H1 (cell line): Measurements from ENCODE around the gene QDPR. TPM values are rescaled to one million over a fixed set of nuclear protein-coding genes. Genes with fewer than 3 reads are reported as not detected.

Source experiments
- CTCF ChIA-PET: fragments of 300-600 bp; sonication (Branson Sonifier 250); formaldehyde crosslinking; loops from one replicate; lab custom pipeline; 2021; ENCODE audit not compliant: partially characterized antibody; lab: Charles Lee
- POLR2A ChIA-PET: fragments of 300-600 bp; sonication (Branson Sonifier 250); formaldehyde crosslinking; loops from one replicate; lab custom pipeline; 2021; ENCODE audit warnings: inconsistent platforms; ENCODE audit not compliant: partially characterized antibody; lab: Charles Lee
- DNase-seq, 2 experiments: peaks; one replicate each; pipeline versions ENCODE4 v3.0.0 to v3.0.0-alpha.2; 2010 to 2022; ENCODE audit warnings: low spot score in 2 of 2, low read depth in 1 of 2, mixed read lengths in 1 of 2
- FAIRE-seq: peaks from 2 replicates; lab custom pipeline; 2011; peaks lifted over from hg19 to GRCh38; lab: Jason Lieb, UNC
- H2AFZ ChIP-seq: 2 replicates; pipeline ENCODE4 v1.8.1; 2012; ENCODE audit warnings: low read length, inconsistent platforms
- H2AK5ac ChIP-seq: 2 replicates; pipeline ENCODE4 v1.6.1; 2013; ENCODE audit warnings: low read depth, low read length
- H2BK120ac ChIP-seq: replicated peaks from 2 replicates; pipeline ENCODE3; 2013; ENCODE audit warnings: low read depth, low read length, inconsistent platforms
- H2BK12ac ChIP-seq: 2 replicates; pipeline ENCODE4 v1.6.1; 2013; ENCODE audit warnings: low read depth, low read length
- H2BK15ac ChIP-seq: 2 replicates; pipeline ENCODE4 v1.6.1; 2013; ENCODE audit warnings: low read length
- H2BK20ac ChIP-seq: 2 replicates; pipeline ENCODE4 v1.6.1; 2013; ENCODE audit warnings: low read length
- H2BK5ac ChIP-seq: 2 replicates; pipeline ENCODE4 v1.6.1; 2013; ENCODE audit warnings: low read depth, low read length
- H3K14ac ChIP-seq: 2 replicates; pipeline ENCODE4 v1.6.1; 2013; ENCODE audit warnings: inconsistent platforms; ENCODE audit not compliant: insufficient read length
- H3K18ac ChIP-seq: 2 replicates; pipeline ENCODE4 v1.6.1; 2013; ENCODE audit warnings: low read length; ENCODE audit errors: extremely low read depth
- H3K23ac ChIP-seq: 2 replicates; pipeline ENCODE4 v1.6.1; 2013; ENCODE audit warnings: inconsistent platforms; ENCODE audit not compliant: insufficient read length
- H3K23me2 ChIP-seq: 2 replicates; pipeline ENCODE4 v1.6.1; 2013; ENCODE audit warnings: low read depth, low read length
- H3K27ac ChIP-seq: 2 replicates; pipeline ENCODE4 v1.6.1; 2011; ENCODE audit warnings: low read depth, low read length, inconsistent platforms
- H3K27me3 ChIP-seq, 4 experiments: replicated peaks in 1 of 4; 1 replicate in 1 of 4; 2 replicates in 3 of 4; pipeline versions ENCODE4 v1.6.1 to v1.8.1; 2011 to 2013; ENCODE audit warnings: low read length in 3 of 4, mild to moderate bottlenecking in 3 of 4, inconsistent platforms in 2 of 4, mixed read lengths in 2 of 4, moderate library complexity in 1 of 4; ENCODE audit not compliant: control insufficient read depth in 3 of 4, insufficient read depth in 3 of 4; ENCODE audit errors: extremely low read depth in 1 of 4
- H3K36me3 ChIP-seq, 4 experiments: 2 replicates each; pipeline versions ENCODE4 v1.6.1 to v1.8.1; 2011 to 2013; ENCODE audit warnings: mild to moderate bottlenecking in 4 of 4, low read length in 3 of 4, moderate library complexity in 2 of 4, control low read depth in 1 of 4, inconsistent platforms in 1 of 4; ENCODE audit not compliant: insufficient read depth in 4 of 4, control insufficient read depth in 2 of 4
- H3K4ac ChIP-seq: replicated peaks from 2 replicates; pipeline ENCODE3; 2013; ENCODE audit warnings: low read length, low read depth, mixed read lengths, inconsistent platforms; ENCODE audit not compliant: insufficient read length
- H3K4me1 ChIP-seq, 4 experiments: replicated peaks in 1 of 4; 1 replicate in 1 of 4; 2 replicates in 3 of 4; pipeline versions ENCODE4 v1.6.1 to v1.8.1; 2011 to 2013; ENCODE audit warnings: low read length in 3 of 4, inconsistent platforms in 2 of 4, mixed read lengths in 1 of 4; ENCODE audit not compliant: insufficient read depth in 4 of 4, control insufficient read depth in 3 of 4
- H3K4me2 ChIP-seq, 2 experiments: 2 replicates each; pipeline versions ENCODE4 v1.6.1 to v1.8.1; 2011 to 2013; ENCODE audit warnings: low read depth in 2 of 2, low read length in 2 of 2, control low read depth in 1 of 2, inconsistent platforms in 1 of 2, mild to moderate bottlenecking in 1 of 2; ENCODE audit not compliant: insufficient read depth in 1 of 2
- H3K4me3 ChIP-seq, 4 experiments: fragments of 200-600, 300-600 bp in 1 of 4; sonication (generic), shearing (Covaris generic), sonication (Bioruptor Twin) in 1 of 4; 2 replicates each; pipeline versions ENCODE4 v1.5.1 to v1.8.1; 2011 to 2016; ENCODE audit warnings: low read length in 4 of 4, low read depth in 3 of 4, control low read depth in 2 of 4, inconsistent platforms in 2 of 4, mild to moderate bottlenecking in 2 of 4, mixed read lengths in 1 of 4, moderate library complexity in 1 of 4; ENCODE audit not compliant: insufficient read depth in 2 of 4; ENCODE audit errors: extremely low read depth in 1 of 4
- H3K56ac ChIP-seq: replicated peaks from 2 replicates; pipeline ENCODE3; 2013; ENCODE audit warnings: low read depth, mild to moderate bottlenecking, mixed read lengths, low read length, inconsistent platforms; ENCODE audit not compliant: insufficient read length
- H3K79me1 ChIP-seq: 2 replicates; pipeline ENCODE4 v1.6.1; 2013; ENCODE audit warnings: low read depth, low read length, control low read depth
- H3K79me2 ChIP-seq, 2 experiments: 2 replicates each; pipeline versions ENCODE4 v1.6.1 to v1.8.1; 2012 to 2013; ENCODE audit warnings: low read length in 2 of 2, mild to moderate bottlenecking in 2 of 2, inconsistent platforms in 1 of 2; ENCODE audit not compliant: insufficient read depth in 2 of 2, control insufficient read depth in 1 of 2
- H3K9ac ChIP-seq, 4 experiments: replicated peaks in 1 of 4; 1 replicate in 1 of 4; 2 replicates in 3 of 4; pipeline versions ENCODE4 v1.6.1 to v1.8.1; 2011 to 2013; ENCODE audit warnings: low read depth in 3 of 4, low read length in 3 of 4, control low read depth in 2 of 4, mild to moderate bottlenecking in 2 of 4, moderate library complexity in 2 of 4, inconsistent platforms in 1 of 4; ENCODE audit errors: extremely low read depth in 1 of 4
- H3K9me3 ChIP-seq, 2 experiments: 2 replicates each; pipeline versions ENCODE4 v1.6.1 to v1.8.1; 2012 to 2013; ENCODE audit warnings: mild to moderate bottlenecking in 2 of 2, moderate library complexity in 2 of 2, control low read depth in 1 of 2, inconsistent platforms in 1 of 2, low read depth in 1 of 2, low read length in 1 of 2, mixed read lengths in 1 of 2; ENCODE audit not compliant: insufficient read depth in 2 of 2
- H4K20me1 ChIP-seq, 2 experiments: replicated peaks in 1 of 2; 2 replicates each; pipeline versions ENCODE3 to v1.8.1; 2011 to 2013; ENCODE audit warnings: inconsistent platforms in 2 of 2, low read length in 2 of 2, mild to moderate bottlenecking in 1 of 2; ENCODE audit not compliant: insufficient read depth in 2 of 2, control insufficient read depth in 1 of 2
- H4K5ac ChIP-seq: 2 replicates; pipeline ENCODE4 v1.6.1; 2013; ENCODE audit warnings: low read length, low read depth, mixed read lengths, inconsistent platforms; ENCODE audit not compliant: insufficient read length
- H4K8ac ChIP-seq: 2 replicates; pipeline ENCODE4 v1.8.0; 2013; ENCODE audit warnings: mild to moderate bottlenecking, moderate library complexity, low read length, inconsistent platforms; ENCODE audit not compliant: insufficient read depth; ENCODE audit errors: extremely low read depth
- H4K91ac ChIP-seq: replicated peaks from 2 replicates; pipeline ENCODE3; 2013; ENCODE audit warnings: low read length, mixed read lengths, inconsistent platforms; ENCODE audit not compliant: insufficient read length
- ATF2 ChIP-seq: IDR thresholded peaks from 2 replicates; pipeline ENCODE4 v1.6.1; 2012; ENCODE audit warnings: low read length, inconsistent platforms
- CHD2 ChIP-seq: IDR thresholded peaks from 2 replicates; pipeline ENCODE4 v1.6.1; 2012; ENCODE audit warnings: low read length, improper control_type of control experiment
- E2F6 ChIP-seq: IDR thresholded peaks from 2 replicates; pipeline ENCODE4 v1.6.1; 2012; ENCODE audit warnings: inconsistent platforms
- EZH2 ChIP-seq: fragments of 200-600 bp; sonication (generic); IDR thresholded peaks from 2 replicates; pipeline ENCODE4 v1.7.1; 2012; ENCODE audit warnings: low read depth, mild to moderate bottlenecking, moderate library complexity, low read length, inconsistent platforms; ENCODE audit not compliant: severe bottlenecking
- GTF2F1 ChIP-seq: IDR thresholded peaks from 2 replicates; pipeline ENCODE4 v1.6.1; 2012; ENCODE audit warnings: low read depth, low read length, improper control_type of control experiment, borderline replicate concordance
- JUN ChIP-seq: IDR thresholded peaks from 2 replicates; pipeline ENCODE4 v1.6.1; 2011; ENCODE audit warnings: low read depth, mild to moderate bottlenecking, improper control_type of control experiment, low read length
- RBBP5 ChIP-seq: IDR thresholded peaks from 2 replicates; pipeline ENCODE4 v1.7.1; 2012; ENCODE audit warnings: low read depth, mild to moderate bottlenecking, inconsistent platforms, low read length, moderate library complexity, borderline replicate concordance
- SIRT6 ChIP-seq: IDR thresholded peaks from one replicate; pipeline ENCODE4 v1.7.1; 2012; ENCODE audit warnings: low read length, inconsistent platforms
- SP4 ChIP-seq: IDR thresholded peaks from 2 replicates; pipeline ENCODE4 v1.6.1; 2012; ENCODE audit warnings: low read length, inconsistent platforms
- SUZ12 ChIP-seq: fragments of 200-600 bp; sonication (generic); IDR thresholded peaks from 2 replicates; pipeline ENCODE4 v1.6.1; 2012; ENCODE audit warnings: mild to moderate bottlenecking, inconsistent platforms, low read length, moderate library complexity, mixed read lengths
- WGBS, 2 experiments: shearing (Covaris generic) in 1 of 2; methylation state at CpG; one replicate each; pipeline versions ENCODE4 v1.1.6 to v1.1.7; 2013 to 2015; ENCODE audit warnings: low lambda C conversion rate in 2 of 2, mixed read lengths in 2 of 2, inconsistent platforms in 1 of 2, low coverage in 1 of 2, missing lambda C conversion rate in 1 of 2; ENCODE audit not compliant: insufficient replicate concordance in 2 of 2, insufficient coverage in 1 of 2, insufficient read length in 1 of 2; ENCODE audit errors: extremely low coverage in 1 of 2, missing lambda C conversion rate in 1 of 2; 5-methylcytosine and 5-hydroxymethylcytosine counted together
- polyA plus RNA-seq, 7 experiments: library from polyadenylated mRNA; depleted of rRNA in 3 of 7; stranded (reverse) in 5 of 7; unstranded in 2 of 7; fragments of >200 nt in 5 of 7; fragments of 200-250 nt in 2 of 7; gene quantifications; 1 replicate in 5 of 7; 2 replicates in 1 of 7; 4 replicates in 1 of 7; pipeline versions ENCODE4 v1.2.1 to v1.2.3, GENCODE V29; 2011 to 2013; ENCODE audit warnings: missing spikeins in 2 of 7, mixed read lengths in 2 of 7
- total RNA-seq: library from RNA; stranded (reverse); fragmentation: NEBNext Ultra II Directional; extraction: Animal tissue kit (Norgen Biotek cat#: 25700); gene quantifications from 2 replicates; pipeline ENCODE4 v1.2.1, GENCODE V29; 2021

Gene QDPR
- total and polyA plus RNA-seq, 2 of the 8 experiments (the other 6 are each of a cell fraction or from before 2014, with no cell fraction given) = 33.6 to 35.9 TPM

- ChIA-PET CTCF (interaction anchor here (0.6 to 1.1 kb wide), 4 partner anchors 9 to 69 kb away, joined by 4 to 5 read pairs (median 4); partner anchors contain the start of gene QDPR), POLR2A (interaction anchor here (0.6 to 1.4 kb wide), 5 partner anchors 14 to 378 kb away, joined by 3 to 6 read pairs (median 3); partner anchors contain the start of gene LAP3)
- no peak overlapping the region for H4K91ac ChIP-seq
- no peaks in the 10 kb centered on the region for H4K20me1 ChIP-seq
- WGBS, 2 experiments = 69% methylated on average over 11 of the region's 11 CpGs; no CpG with 5 or more reads in 1 of the 2 experiments
- no peaks in the 10 kb centered on the region for H3K9me3 ChIP-seq
- H2AK5ac ChIP-seq = peak overlapping the region; percentile 24; the same call in 1 of the 2 replicates
- H3K23me2 ChIP-seq = 0 out of 2 replicates have a peak, but pooled peaks cover 3% of the 10 kb centered on the region
- FAIRE-seq = no peak
- H2BK12ac ChIP-seq = 0 out of 2 replicates have a peak overlapping the region, but pooled peaks have one; percentile 7
- no peak overlapping the region for H3K4me2 ChIP-seq
- no peak overlapping the region for H2AFZ ChIP-seq
- no peak overlapping the region for H3K9ac ChIP-seq
- no peaks in the 10 kb centered on the region for H3K27me3 ChIP-seq
- H2BK5ac ChIP-seq = no peak overlapping the region
- DNase-seq = no peak
- H2BK15ac ChIP-seq = no peak overlapping the region
- H3K56ac ChIP-seq = no peak overlapping the region
- no peak overlapping the region for H3K14ac ChIP-seq
- H4K8ac ChIP-seq = no peak overlapping the region; the same call in 1 of the 2 replicates
- no peak overlapping the region for H3K23ac ChIP-seq
- H3K27ac ChIP-seq = no peak overlapping the region
- peaks cover 0 to 4% (median 2%) of the 10 kb centered on the region in 4 experiments; a peak in 4 of 7 replicates for H3K4me1 ChIP-seq
- H2BK20ac ChIP-seq = no peak overlapping the region
- H3K18ac ChIP-seq = no peak overlapping the region
- no peaks in the 10 kb centered on the region for H3K79me2 ChIP-seq
- H4K5ac ChIP-seq = no peak overlapping the region
- H3K79me1 ChIP-seq = no peaks in the 10 kb centered on the region
- no peak overlapping the region for H3K4ac ChIP-seq
- no peak overlapping the region for H2BK120ac ChIP-seq
- no peak overlapping the region for H3K4me3 ChIP-seq
- no peaks in the 10 kb centered on the region for H3K36me3 ChIP-seq
- TF ChIP-seq E2F6 (no peak), ATF2 (no peak), EZH2 (no peak), GTF2F1 (no peak), RBBP5 (no peak), SIRT6 (no peak), SP4 (no peak), SUZ12 (no peak), CHD2 (no peak), JUN (no peak)
These were observed 33.7 kb upstream of the QDPR start for GRCh38 chr4:17545374-17546140.
